ENCODE results near the gene ST8SIA1.

The ST8SIA1 gene

GRCh38 chr12:22231836-22232235 lies 102.7 kb downstream of the ST8SIA1 start:
- no peak for DNase-seq

- no peak for DNase-seq
Measured at GRCh38 chr12:22231078-22231477, 103.4 kb downstream of the ST8SIA1 start.

GRCh38 chr12:22230280-22230794 lies 104.2 kb downstream of the ST8SIA1 start:
- no peak for DNase-seq

- no peak for DNase-seq
Measured at GRCh38 chr12:22229652-22230279, 104.7 kb downstream of the ST8SIA1 start.

- no peak for DNase-seq
Measured at GRCh38 chr12:22228022-22228875, 106.3 kb downstream of the ST8SIA1 start.

GRCh38 chr12:22223356-22223755 lies 111.2 kb downstream of the ST8SIA1 start:
- no peak for DNase-seq

- no peak for DNase-seq
Measured at GRCh38 chr12:22217556-22217955, 117.0 kb downstream of the ST8SIA1 start.

GRCh38 chr12:22215467-22216253 lies 118.8 kb downstream of the ST8SIA1 start:
- DNase-seq: no peak

GRCh38 chr12:22211128-22211527 lies 123.4 kb downstream of the ST8SIA1 start:
- DNase-seq: no peak

GRCh38 chr12:22209422-22209821 lies 125.1 kb downstream of the ST8SIA1 start:
- no peak for DNase-seq

GRCh38 chr12:22206111-22206728 lies 128.3 kb downstream of the ST8SIA1 start:
- no peak for DNase-seq

- DNase-seq: no peak
Measured at GRCh38 chr12:22204391-22204790, 130.1 kb downstream of the ST8SIA1 start.

GRCh38 chr12:22202847-22203246 lies 131.7 kb downstream of the ST8SIA1 start:
- DNase-seq: no peak

GRCh38 chr12:22201101-22201500 lies 133.4 kb downstream of the ST8SIA1 start:
- DNase-seq: no peak

- DNase-seq: no peak
Measured at GRCh38 chr12:22196236-22196635, 138.3 kb downstream of the ST8SIA1 start.

- no peak for DNase-seq
Measured at GRCh38 chr12:22190969-22191368, 143.5 kb downstream of the ST8SIA1 start.

- no peak for DNase-seq
Measured at GRCh38 chr12:22188431-22188830, 146.1 kb downstream of the ST8SIA1 start.

GRCh38 chr12:22180705-22181104 lies 153.8 kb downstream of the ST8SIA1 start:
- DNase-seq: no peak

- DNase-seq: no peak
Measured at GRCh38 chr12:22173177-22173576, 161.3 kb downstream of the ST8SIA1 start.

- no peak for DNase-seq
Measured at GRCh38 chr12:22172501-22172900, 162.0 kb downstream of the ST8SIA1 start.

- DNase-seq: no peak
Measured at GRCh38 chr12:22169376-22169775, 165.1 kb downstream of the ST8SIA1 start.

- no peak for DNase-seq
Measured at GRCh38 chr12:22164139-22164538, 170.4 kb downstream of the ST8SIA1 start.

GRCh38 chr12:22163594-22163993 lies 170.9 kb downstream of the ST8SIA1 start:
- no peak for DNase-seq

Data from femur (tissue), 1 donor.